GM21786 (cell line): Measurements from ENCODE around the gene ALDH3B2.

Source experiments
- ATAC-seq: cut with Tn5 transposase; IDR thresholded peaks from one replicate; pipeline ENCODE4 v1.9.1; 2021; ENCODE audit not compliant: unreplicated experiment

The ALDH3B2 gene

DNA sequence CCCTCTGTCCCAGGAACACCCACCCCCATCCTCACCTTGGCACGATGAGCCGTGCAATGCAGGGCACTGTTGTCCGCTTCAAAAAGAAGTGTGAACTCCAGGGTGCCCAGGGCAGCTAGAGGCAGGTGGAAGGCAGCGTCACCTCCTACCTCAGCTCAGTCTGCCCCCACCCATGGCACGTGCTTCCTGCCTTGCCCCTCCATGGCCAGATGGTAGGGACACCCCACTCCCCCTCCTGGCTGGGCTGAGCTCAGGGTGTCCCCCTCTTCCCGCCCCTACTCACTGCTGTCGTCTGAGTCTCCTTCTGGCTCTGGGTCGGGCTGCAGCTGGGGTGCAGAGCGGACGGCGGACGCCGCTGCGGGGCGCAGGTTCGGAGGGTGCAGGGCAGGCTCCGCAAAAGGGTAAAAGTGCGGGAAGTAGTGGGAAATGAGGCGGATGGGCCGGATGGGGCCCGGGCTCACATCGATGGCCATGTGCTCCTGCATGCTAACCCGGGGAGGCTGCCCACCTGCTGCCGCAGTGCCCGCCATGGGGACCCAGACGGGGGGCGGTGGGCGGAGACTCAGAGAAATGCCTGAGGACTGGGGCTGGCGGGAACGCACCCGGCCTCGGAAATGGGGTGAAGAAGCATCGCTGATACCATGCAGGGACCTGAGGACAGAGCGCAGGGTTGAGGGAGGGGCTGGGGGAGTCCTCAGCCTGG lies 58.5 kb downstream of the ALDH3B2 start:
- ATAC-seq: no peak

DNA sequence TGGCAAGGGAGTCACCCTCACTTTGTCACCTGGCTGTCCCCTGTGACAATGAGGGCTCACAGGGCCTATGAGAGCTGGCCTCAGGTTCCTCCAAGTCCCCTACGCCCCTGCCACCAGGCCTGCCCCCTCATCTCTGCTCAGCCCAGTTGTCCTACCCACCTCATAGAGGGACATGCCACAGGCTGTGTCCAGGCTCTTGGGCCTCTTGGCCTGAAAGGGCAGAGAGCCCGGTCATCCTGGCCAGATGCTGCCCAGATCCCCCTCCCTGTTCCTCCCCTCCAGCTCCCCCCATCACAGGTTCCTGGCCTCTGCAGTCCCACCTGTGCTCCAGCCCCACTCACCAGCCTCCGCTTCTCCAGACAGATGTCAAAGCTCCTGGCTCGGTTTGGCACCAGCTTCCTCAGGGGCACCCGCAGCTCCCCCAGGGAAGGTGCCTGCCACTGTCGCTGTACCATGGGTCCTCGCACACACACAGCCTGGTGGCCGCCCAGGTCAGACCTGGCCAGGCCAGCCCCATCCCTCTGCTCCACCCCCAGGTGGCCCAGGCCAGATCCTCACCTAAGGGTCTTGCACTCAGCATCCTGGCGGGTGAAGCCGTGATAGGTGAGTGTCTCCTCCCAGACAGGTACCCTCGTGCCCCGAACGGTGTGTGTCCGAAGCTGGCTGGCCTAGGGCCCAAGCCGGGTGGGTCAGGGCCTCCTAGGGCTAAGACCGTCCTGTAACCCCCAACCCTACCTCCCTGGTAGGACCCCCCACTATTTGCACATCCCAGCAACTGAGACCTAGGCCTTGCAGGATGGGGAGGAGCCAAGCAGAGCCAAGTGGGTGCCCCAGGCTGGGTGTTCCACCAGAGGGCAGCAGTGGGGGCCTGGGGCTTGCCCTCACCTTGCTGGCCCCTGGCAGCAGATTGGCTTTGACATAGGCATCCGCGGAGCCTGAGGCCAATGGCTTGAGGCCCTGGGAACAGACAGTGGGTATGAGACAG lies 59.4 kb downstream of the ALDH3B2 start:
- ATAC-seq: no peak

- ATAC-seq: peak; percentile 78
Measured at GRCh38 chr11:67613960-67614715, 60.3 kb downstream of the ALDH3B2 start.

DNA sequence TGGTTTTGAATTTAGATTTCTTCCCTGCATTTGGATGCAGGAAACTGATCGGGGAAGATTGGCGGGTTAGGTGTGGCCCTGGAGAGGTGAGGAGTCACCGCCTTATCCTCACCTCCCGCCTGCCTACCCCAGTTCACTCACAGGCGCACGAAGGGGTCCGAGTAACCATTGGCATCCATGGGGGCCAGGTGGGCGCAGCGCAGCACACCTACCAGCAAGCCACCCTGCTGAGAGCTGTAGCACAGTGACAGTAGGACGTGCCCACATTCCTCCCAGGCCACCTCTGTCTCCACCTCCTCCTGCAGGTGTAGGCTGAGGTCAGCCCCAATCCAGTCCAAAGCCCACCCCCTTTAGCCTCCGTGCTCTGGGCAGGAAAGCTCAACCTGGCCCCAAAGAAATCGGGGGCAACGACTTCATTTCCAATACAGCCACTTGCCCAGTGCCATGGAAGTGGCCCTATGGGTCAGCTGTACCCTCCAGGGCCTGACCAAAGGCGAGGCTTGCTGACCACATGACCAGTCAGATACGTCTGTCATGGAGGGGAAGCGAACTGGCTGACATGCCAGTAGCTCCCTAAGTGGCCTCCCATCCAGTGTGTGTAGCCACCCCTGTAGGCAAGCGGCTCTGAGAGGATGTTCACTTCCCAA lies 61.0 kb downstream of the ALDH3B2 start:
- no peak for ATAC-seq

DNA sequence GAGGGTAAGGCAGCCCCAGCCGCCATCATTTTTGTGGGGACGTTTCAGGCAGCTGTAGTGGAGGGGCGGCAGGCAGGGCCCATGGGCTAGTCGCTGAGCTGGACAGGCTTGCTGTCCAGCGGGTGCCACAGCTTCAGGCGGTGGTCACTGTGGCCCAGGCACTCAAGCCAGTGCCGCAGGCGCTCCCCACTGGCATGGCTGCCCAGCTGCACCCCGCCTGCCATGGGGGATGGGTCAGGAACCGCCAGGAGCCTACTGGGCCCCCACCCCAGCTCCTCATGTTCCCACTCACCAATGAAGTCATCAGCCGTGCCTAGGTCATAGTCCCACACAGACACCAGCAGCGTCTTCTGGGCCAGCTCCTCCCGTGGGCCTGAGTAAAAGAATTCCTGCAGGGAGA lies 61.7 kb downstream of the ALDH3B2 start:
- no peak for ATAC-seq
